ENCODE results near the gene PLAGL2.

The PLAGL2 gene

GRCh38 chr20:32241807-32242206 lies 34.3 kb upstream of the PLAGL2 start:
- DNase-seq (ENCODE audit: low read depth in 1 of 2, low spot score in 1 of 2), result no peak
- no peak overlapping the region for H3K4me3 ChIP-seq (replicated peaks; ENCODE audit: insufficient read depth, low read length)
- H3K27me3 ChIP-seq (ENCODE audit: insufficient read depth, poor library complexity, severe bottlenecking), result no peaks in the 10 kb centered on the region
- H3K27ac ChIP-seq (replicated peaks), result no peak overlapping the region
- no peak for TF ChIP-seq POLR2AphosphoS5 (IDR thresholded peaks at IDR 0.05; ENCODE audit: low read depth)
- TF ChIP-seq GABPA (IDR thresholded peaks at IDR 0.05; ENCODE audit: low read depth), result no peak

- Histone ChIP-seq H3K27me3 (ENCODE audit: insufficient read depth, poor library complexity, severe bottlenecking) (no peaks in the 10 kb centered on the region), H3K27ac (replicated peaks) (no peak overlapping the region), H3K4me3 (replicated peaks; ENCODE audit: insufficient read depth, low read length) (no peak overlapping the region)
- TF ChIP-seq REST (IDR thresholded peaks at IDR 0.05; ENCODE audit: insufficient replicate concordance, low read depth) (no peak), CTCF (IDR thresholded peaks at IDR 0.05; ENCODE audit: insufficient read depth, low read length) (no peak), POLR2AphosphoS5 (IDR thresholded peaks at IDR 0.05; ENCODE audit: low read depth) (no peak)
- no peak for DNase-seq (ENCODE audit: low read depth in 1 of 2, low spot score in 1 of 2)
Measured at GRCh38 chr20:32240205-32240604, 32.7 kb upstream of the PLAGL2 start.

- TF ChIP-seq CTCF (IDR thresholded peaks at IDR 0.05; ENCODE audit: insufficient read depth, low read length) (no peak), REST (IDR thresholded peaks at IDR 0.05; ENCODE audit: insufficient replicate concordance, low read depth) (no peak), POLR2AphosphoS5 (IDR thresholded peaks at IDR 0.05; ENCODE audit: low read depth) (no peak), GABPA (IDR thresholded peaks at IDR 0.05; ENCODE audit: low read depth) (no peak), SPI1 (IDR thresholded peaks at IDR 0.05; ENCODE audit: borderline replicate concordance, low read depth) (no peak)
- DNase-seq (ENCODE audit: low read depth in 1 of 2, low spot score in 1 of 2), result no peak
- Histone ChIP-seq H3K4me3 (replicated peaks; ENCODE audit: insufficient read depth, low read length) (no peak overlapping the region), H3K27ac (replicated peaks) (no peak overlapping the region), H3K27me3 (ENCODE audit: insufficient read depth, poor library complexity, severe bottlenecking) (no peaks in the 10 kb centered on the region)
Measured at GRCh38 chr20:32238483-32239425, 31.2 kb upstream of the PLAGL2 start.

- no peak for TF ChIP-seq REST (IDR thresholded peaks at IDR 0.05; ENCODE audit: insufficient replicate concordance, low read depth)
- no peak for TF ChIP-seq CTCF (IDR thresholded peaks at IDR 0.05; ENCODE audit: insufficient read depth, low read length)
- no peak for TF ChIP-seq SPI1 (IDR thresholded peaks at IDR 0.05; ENCODE audit: borderline replicate concordance, low read depth)
- no peak for TF ChIP-seq GABPA (IDR thresholded peaks at IDR 0.05; ENCODE audit: low read depth)
- no peak; the same call in 1 of the 2 replicates for TF ChIP-seq POLR2AphosphoS5 (IDR thresholded peaks at IDR 0.05; ENCODE audit: low read depth)
- no peak overlapping the region for H3K27ac ChIP-seq (replicated peaks)
- DNase-seq (ENCODE audit: low read depth in 1 of 2, low spot score in 1 of 2), result no peak
- no peak overlapping the region for H3K4me3 ChIP-seq (replicated peaks; ENCODE audit: insufficient read depth, low read length)
- H3K27me3 ChIP-seq (ENCODE audit: insufficient read depth, poor library complexity, severe bottlenecking), result no peaks in the 10 kb centered on the region
Measured at GRCh38 chr20:32237419-32237818, 29.9 kb upstream of the PLAGL2 start.

Measured in HL-60 (cell line).